Ishikawa (cell line): Measurements from ENCODE around the gene PTPRN2.

Experiments used
- CEBPB ChIP-seq: IDR thresholded peaks from 2 replicates; pipeline ENCODE4 v1.6.1; 2012
- CREB1 ChIP-seq: IDR thresholded peaks from 2 replicates; pipeline ENCODE4 v1.6.1; 2012; ENCODE audit warnings: low read depth
- EGR1 ChIP-seq: IDR thresholded peaks from 2 replicates; pipeline ENCODE4 v1.6.1; 2012
- EP300 ChIP-seq: IDR thresholded peaks from 2 replicates; pipeline ENCODE4 v1.6.1; 2012; ENCODE audit warnings: borderline replicate concordance
- FOXM1 ChIP-seq: IDR thresholded peaks from 2 replicates; pipeline ENCODE4 v1.6.1; 2012; ENCODE audit warnings: low read depth, borderline replicate concordance
- RAD21 ChIP-seq: IDR thresholded peaks from 2 replicates; pipeline ENCODE4 v1.6.1; 2012; ENCODE audit warnings: low read depth
- TAF1 ChIP-seq: IDR thresholded peaks from 2 replicates; pipeline ENCODE4 v1.6.1; 2012; ENCODE audit warnings: low read depth, mild to moderate bottlenecking
- TEAD4 ChIP-seq: IDR thresholded peaks from 2 replicates; pipeline ENCODE4 v1.6.1; 2012
- YY1 ChIP-seq: IDR thresholded peaks from 2 replicates; pipeline ENCODE4 v1.6.1; 2012; ENCODE audit warnings: low read depth
- ZBTB7A ChIP-seq: IDR thresholded peaks from 2 replicates; pipeline ENCODE4 v1.6.1; 2012; ENCODE audit warnings: low read depth
- TF ChIP-seq, protein P1 (sequence below): IDR thresholded peaks from 2 replicates; pipeline ENCODE4 v1.6.1; 2012
- TF ChIP-seq, protein P2 (sequence below): IDR thresholded peaks from 2 replicates; pipeline ENCODE4 v1.6.1; 2012; ENCODE audit warnings: low read depth, mild to moderate bottlenecking
- TF ChIP-seq, protein P3 (sequence below): IDR thresholded peaks from 2 replicates; pipeline ENCODE4 v1.6.1; 2012

DNA sequence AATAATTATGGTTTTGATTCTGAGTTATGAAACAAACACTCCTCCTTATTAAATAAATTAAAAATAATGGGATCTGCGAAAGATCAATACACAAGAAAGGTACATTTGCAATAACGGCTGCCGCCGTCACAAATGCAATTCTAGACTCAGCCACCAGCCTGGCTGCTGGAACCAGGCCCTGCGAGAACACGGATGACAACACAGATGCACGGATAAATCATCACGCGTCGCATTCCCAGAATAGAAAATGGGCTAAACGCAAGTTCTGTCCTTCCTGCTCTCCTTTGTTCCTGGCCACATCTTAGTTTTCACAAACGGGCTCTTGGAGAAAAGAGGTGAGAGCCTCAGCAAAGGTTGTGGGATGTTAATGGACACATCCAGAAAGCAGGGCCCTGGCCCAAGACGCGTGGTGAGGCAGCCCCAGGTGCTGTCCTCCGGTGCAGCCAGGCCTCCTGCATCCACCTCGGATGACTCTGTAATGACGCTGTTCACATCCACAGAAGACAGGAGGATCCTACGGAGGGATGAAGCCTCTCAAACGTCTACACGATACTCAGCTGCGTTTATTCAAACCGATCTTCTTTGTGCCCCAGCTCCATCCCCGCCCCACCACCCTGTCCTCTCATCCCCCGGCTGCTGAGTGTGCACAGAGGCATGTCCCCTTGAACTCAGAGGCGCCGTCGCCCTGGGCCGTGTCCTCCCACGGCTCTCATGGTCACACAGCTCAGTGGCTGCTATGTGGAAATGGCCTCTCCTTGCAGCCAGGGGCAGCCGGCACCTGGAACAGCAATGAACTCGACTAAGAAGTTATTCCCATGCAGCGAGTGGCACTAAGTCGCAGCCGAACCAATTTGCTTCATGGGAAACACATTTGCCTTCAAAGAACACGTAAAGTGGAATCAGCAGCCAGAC lies 197.9 kb downstream of the PTPRN2 start:
- no peak for TF ChIP-seq TAF1
- TF ChIP-seq RAD21 = no peak
- no peak for TF ChIP-seq CEBPB
- TF ChIP-seq, protein P1, sequence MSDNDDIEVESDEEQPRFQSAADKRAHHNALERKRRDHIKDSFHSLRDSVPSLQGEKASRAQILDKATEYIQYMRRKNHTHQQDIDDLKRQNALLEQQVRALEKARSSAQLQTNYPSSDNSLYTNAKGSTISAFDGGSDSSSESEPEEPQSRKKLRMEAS = no peak
- no peak for TF ChIP-seq EGR1
- no peak for TF ChIP-seq TEAD4
- no peak for TF ChIP-seq YY1
- TF ChIP-seq, protein P2, sequence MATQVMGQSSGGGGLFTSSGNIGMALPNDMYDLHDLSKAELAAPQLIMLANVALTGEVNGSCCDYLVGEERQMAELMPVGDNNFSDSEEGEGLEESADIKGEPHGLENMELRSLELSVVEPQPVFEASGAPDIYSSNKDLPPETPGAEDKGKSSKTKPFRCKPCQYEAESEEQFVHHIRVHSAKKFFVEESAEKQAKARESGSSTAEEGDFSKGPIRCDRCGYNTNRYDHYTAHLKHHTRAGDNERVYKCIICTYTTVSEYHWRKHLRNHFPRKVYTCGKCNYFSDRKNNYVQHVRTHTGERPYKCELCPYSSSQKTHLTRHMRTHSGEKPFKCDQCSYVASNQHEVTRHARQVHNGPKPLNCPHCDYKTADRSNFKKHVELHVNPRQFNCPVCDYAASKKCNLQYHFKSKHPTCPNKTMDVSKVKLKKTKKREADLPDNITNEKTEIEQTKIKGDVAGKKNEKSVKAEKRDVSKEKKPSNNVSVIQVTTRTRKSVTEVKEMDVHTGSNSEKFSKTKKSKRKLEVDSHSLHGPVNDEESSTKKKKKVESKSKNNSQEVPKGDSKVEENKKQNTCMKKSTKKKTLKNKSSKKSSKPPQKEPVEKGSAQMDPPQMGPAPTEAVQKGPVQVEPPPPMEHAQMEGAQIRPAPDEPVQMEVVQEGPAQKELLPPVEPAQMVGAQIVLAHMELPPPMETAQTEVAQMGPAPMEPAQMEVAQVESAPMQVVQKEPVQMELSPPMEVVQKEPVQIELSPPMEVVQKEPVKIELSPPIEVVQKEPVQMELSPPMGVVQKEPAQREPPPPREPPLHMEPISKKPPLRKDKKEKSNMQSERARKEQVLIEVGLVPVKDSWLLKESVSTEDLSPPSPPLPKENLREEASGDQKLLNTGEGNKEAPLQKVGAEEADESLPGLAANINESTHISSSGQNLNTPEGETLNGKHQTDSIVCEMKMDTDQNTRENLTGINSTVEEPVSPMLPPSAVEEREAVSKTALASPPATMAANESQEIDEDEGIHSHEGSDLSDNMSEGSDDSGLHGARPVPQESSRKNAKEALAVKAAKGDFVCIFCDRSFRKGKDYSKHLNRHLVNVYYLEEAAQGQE = no peak
- TF ChIP-seq ZBTB7A = no peak
- TF ChIP-seq CREB1 = no peak
- TF ChIP-seq FOXM1 = no peak
- TF ChIP-seq, protein P3, sequence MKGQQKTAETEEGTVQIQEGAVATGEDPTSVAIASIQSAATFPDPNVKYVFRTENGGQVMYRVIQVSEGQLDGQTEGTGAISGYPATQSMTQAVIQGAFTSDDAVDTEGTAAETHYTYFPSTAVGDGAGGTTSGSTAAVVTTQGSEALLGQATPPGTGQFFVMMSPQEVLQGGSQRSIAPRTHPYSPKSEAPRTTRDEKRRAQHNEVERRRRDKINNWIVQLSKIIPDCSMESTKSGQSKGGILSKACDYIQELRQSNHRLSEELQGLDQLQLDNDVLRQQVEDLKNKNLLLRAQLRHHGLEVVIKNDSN = no peak
- TF ChIP-seq EP300 = no peak
